SK-N-SH (cell line): Measurements from ENCODE around the gene EXPH5.

Source experiments
- CHD2 ChIP-seq: fragments of 150-350 bp; IDR thresholded peaks from 2 replicates; pipeline ENCODE4 v1.6.1; 2018; ENCODE audit warnings: low read length; ENCODE audit not compliant: partially characterized antibody
- EZH2phosphoT487 ChIP-seq: fragments of 200-600 bp; sonication (generic); IDR thresholded peaks from 2 replicates; pipeline ENCODE4 v1.6.1; 2017; ENCODE audit warnings: low read depth, mixed run types, mild to moderate bottlenecking, antibody characterized with exemption, moderate library complexity, borderline replicate concordance
- FOXM1 ChIP-seq: IDR thresholded peaks from 2 replicates; pipeline ENCODE4 v1.4.0; 2012; ENCODE audit warnings: low read depth, mild to moderate bottlenecking
- GABPA ChIP-seq: IDR thresholded peaks from 2 replicates; pipeline ENCODE4 v1.4.0; 2012; ENCODE audit warnings: low read depth, mild to moderate bottlenecking
- MEF2A ChIP-seq: IDR thresholded peaks from 2 replicates; pipeline ENCODE4 v1.4.0; 2012; ENCODE audit warnings: low read depth, borderline replicate concordance
- POLR2AphosphoS5 ChIP-seq: IDR thresholded peaks from 2 replicates; pipeline ENCODE4 v1.6.1; 2012; ENCODE audit warnings: low read depth, low read length
- RCOR1 ChIP-seq: fragments of 150-350 bp; IDR thresholded peaks from 2 replicates; pipeline ENCODE4 v1.6.1; 2017; ENCODE audit warnings: antibody characterized with exemption, low read length
- RFX5 ChIP-seq: IDR thresholded peaks from 2 replicates; pipeline ENCODE4 v1.6.1; 2012; ENCODE audit warnings: mild to moderate bottlenecking, improper control_type of control experiment, low read length
- SMC3 ChIP-seq: IDR thresholded peaks from 2 replicates; pipeline ENCODE4 v1.6.1; 2012; ENCODE audit warnings: low read depth, low read length, improper control_type of control experiment
- YY1 ChIP-seq: IDR thresholded peaks from 2 replicates; pipeline ENCODE4 v1.4.0; 2012; ENCODE audit warnings: low read depth, mild to moderate bottlenecking
- TF ChIP-seq, protein P1 (sequence below): fragments of 200-600 bp; sonication (generic); IDR thresholded peaks from 2 replicates; pipeline ENCODE4 v1.6.1; 2017; ENCODE audit warnings: antibody characterized with exemption, mild to moderate bottlenecking, moderate library complexity
- TF ChIP-seq, protein P2 (sequence below): fragments of 150-350 bp; IDR thresholded peaks from 2 replicates; pipeline ENCODE4 v1.6.1; 2017; ENCODE audit warnings: antibody characterized with exemption, low read length, low read depth, borderline replicate concordance
- TF ChIP-seq, protein P3 (sequence below): IDR thresholded peaks from 2 replicates; pipeline ENCODE4 v1.6.1; 2012; ENCODE audit warnings: mild to moderate bottlenecking, low read depth, low read length, moderate library complexity
- TF ChIP-seq, protein P4 (sequence below): IDR thresholded peaks from 2 replicates; pipeline ENCODE4 v1.4.0; 2012; ENCODE audit warnings: low read depth, borderline replicate concordance

DNA sequence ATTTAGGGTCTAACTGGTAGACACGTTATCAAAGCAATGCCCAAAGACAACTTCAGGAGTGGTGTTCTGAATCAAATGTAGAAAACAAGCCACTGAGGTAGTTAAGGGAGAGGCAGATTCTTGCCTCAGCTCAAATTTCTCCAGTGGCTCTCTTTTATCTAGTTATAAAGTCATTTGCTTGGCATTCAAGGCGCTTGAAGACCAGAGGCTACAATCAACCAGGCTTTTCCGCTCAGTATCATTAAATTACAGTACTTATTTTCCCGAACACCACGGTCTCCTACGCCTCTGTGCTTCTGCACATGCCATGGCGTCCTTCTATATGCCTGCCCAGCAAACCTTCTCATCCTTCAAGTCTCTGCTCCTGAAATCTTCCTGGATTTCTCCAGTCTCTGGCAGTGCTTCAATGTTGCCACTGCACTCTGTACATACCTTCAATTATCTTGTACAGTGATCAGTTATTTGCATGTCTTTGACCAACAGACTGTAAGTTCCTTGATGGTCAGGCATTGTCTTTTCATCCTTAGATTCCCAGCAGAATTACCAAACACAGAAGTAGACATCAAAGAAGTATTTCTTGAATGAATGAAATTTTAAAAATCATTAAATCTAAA, 96.8 kb downstream of the EXPH5 start:
- TF ChIP-seq, protein P1, sequence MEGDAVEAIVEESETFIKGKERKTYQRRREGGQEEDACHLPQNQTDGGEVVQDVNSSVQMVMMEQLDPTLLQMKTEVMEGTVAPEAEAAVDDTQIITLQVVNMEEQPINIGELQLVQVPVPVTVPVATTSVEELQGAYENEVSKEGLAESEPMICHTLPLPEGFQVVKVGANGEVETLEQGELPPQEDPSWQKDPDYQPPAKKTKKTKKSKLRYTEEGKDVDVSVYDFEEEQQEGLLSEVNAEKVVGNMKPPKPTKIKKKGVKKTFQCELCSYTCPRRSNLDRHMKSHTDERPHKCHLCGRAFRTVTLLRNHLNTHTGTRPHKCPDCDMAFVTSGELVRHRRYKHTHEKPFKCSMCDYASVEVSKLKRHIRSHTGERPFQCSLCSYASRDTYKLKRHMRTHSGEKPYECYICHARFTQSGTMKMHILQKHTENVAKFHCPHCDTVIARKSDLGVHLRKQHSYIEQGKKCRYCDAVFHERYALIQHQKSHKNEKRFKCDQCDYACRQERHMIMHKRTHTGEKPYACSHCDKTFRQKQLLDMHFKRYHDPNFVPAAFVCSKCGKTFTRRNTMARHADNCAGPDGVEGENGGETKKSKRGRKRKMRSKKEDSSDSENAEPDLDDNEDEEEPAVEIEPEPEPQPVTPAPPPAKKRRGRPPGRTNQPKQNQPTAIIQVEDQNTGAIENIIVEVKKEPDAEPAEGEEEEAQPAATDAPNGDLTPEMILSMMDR = no peak
- TF ChIP-seq RCOR1 (no peak), SMC3 (no peak), MEF2A (no peak), YY1 (no peak), FOXM1 (no peak), GABPA (no peak), EZH2phosphoT487 (no peak), CHD2 (no peak), POLR2AphosphoS5 (no peak), RFX5 (no peak)
- TF ChIP-seq, protein P2, sequence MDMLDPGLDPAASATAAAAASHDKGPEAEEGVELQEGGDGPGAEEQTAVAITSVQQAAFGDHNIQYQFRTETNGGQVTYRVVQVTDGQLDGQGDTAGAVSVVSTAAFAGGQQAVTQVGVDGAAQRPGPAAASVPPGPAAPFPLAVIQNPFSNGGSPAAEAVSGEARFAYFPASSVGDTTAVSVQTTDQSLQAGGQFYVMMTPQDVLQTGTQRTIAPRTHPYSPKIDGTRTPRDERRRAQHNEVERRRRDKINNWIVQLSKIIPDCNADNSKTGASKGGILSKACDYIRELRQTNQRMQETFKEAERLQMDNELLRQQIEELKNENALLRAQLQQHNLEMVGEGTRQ = no peak
- TF ChIP-seq, protein P3, sequence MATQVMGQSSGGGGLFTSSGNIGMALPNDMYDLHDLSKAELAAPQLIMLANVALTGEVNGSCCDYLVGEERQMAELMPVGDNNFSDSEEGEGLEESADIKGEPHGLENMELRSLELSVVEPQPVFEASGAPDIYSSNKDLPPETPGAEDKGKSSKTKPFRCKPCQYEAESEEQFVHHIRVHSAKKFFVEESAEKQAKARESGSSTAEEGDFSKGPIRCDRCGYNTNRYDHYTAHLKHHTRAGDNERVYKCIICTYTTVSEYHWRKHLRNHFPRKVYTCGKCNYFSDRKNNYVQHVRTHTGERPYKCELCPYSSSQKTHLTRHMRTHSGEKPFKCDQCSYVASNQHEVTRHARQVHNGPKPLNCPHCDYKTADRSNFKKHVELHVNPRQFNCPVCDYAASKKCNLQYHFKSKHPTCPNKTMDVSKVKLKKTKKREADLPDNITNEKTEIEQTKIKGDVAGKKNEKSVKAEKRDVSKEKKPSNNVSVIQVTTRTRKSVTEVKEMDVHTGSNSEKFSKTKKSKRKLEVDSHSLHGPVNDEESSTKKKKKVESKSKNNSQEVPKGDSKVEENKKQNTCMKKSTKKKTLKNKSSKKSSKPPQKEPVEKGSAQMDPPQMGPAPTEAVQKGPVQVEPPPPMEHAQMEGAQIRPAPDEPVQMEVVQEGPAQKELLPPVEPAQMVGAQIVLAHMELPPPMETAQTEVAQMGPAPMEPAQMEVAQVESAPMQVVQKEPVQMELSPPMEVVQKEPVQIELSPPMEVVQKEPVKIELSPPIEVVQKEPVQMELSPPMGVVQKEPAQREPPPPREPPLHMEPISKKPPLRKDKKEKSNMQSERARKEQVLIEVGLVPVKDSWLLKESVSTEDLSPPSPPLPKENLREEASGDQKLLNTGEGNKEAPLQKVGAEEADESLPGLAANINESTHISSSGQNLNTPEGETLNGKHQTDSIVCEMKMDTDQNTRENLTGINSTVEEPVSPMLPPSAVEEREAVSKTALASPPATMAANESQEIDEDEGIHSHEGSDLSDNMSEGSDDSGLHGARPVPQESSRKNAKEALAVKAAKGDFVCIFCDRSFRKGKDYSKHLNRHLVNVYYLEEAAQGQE = no peak
- TF ChIP-seq, protein P4, sequence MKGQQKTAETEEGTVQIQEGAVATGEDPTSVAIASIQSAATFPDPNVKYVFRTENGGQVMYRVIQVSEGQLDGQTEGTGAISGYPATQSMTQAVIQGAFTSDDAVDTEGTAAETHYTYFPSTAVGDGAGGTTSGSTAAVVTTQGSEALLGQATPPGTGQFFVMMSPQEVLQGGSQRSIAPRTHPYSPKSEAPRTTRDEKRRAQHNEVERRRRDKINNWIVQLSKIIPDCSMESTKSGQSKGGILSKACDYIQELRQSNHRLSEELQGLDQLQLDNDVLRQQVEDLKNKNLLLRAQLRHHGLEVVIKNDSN = no peak
